PC-9 (cell line): Measurements from ENCODE around the gene SLC66A2.

Experiments
- EZH2 ChIP-seq: fragments of 200-600 bp; sonication (generic); IDR thresholded peaks from 2 replicates; pipeline ENCODE4 v1.8.0; 2017; ENCODE audit warnings: antibody characterized with exemption, low read depth
- TF ChIP-seq, protein P1 (sequence below): fragments of 200-600 bp; sonication (generic); conservative IDR thresholded peaks from 2 replicates; pipeline ENCODE4 v1.6.1; 2017; ENCODE audit warnings: mixed run types, antibody characterized with exemption, mild to moderate bottlenecking, moderate library complexity

DNA sequence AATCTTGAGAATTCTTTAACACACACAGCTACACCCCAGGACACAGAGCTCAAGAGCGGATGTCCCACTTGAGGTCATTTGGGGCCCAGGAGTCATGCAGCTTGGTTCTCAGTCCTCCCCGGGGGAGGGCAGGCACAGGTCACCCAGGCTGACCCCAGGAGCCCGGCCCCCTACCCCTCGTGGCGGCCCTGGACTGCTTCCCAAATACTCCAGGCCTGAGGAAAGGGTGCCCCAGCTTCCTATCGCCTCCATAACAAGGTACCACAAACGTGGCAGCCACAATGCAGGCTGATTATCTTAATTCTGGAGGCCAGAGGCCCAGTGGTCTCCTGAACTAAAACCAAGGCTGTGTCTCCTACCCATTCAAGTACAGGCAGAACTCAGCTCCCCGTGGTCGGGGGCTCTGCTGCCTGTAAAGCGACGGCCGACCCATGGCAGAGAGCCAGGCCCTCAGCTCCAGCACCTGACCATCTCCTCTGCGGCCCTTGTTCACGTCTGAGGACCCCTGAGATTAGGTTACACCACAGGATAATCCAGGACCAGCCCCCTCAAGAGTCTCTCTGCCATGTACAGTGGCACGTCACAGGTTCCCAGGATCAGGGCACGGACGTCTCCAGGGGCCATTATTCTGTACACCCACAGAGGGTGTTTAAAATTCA, 10.5 kb downstream of the SLC66A2 start:
- TF ChIP-seq, protein P1, sequence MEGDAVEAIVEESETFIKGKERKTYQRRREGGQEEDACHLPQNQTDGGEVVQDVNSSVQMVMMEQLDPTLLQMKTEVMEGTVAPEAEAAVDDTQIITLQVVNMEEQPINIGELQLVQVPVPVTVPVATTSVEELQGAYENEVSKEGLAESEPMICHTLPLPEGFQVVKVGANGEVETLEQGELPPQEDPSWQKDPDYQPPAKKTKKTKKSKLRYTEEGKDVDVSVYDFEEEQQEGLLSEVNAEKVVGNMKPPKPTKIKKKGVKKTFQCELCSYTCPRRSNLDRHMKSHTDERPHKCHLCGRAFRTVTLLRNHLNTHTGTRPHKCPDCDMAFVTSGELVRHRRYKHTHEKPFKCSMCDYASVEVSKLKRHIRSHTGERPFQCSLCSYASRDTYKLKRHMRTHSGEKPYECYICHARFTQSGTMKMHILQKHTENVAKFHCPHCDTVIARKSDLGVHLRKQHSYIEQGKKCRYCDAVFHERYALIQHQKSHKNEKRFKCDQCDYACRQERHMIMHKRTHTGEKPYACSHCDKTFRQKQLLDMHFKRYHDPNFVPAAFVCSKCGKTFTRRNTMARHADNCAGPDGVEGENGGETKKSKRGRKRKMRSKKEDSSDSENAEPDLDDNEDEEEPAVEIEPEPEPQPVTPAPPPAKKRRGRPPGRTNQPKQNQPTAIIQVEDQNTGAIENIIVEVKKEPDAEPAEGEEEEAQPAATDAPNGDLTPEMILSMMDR = no peak
- TF ChIP-seq EZH2 = no peak
